NCI-H1048 (cell line): Measurements from ENCODE around the gene DCP1B.

ENCODE experiments used
- DNase-seq: peaks from one replicate; lab custom pipeline; 2025; lab: John Stamatoyannopoulos, UW

The DCP1B gene

GRCh38 chr12:2004113-2004929 is at the start of gene DCP1B:
DCP1B (minus strand) TSS chr12:2004457; CDS start chr12:2004431, 26 bp downstream.
- peak; percentile 90 for DNase-seq

GRCh38 chr12:2053691-2054090 is 49.4 kb upstream of the DCP1B start:
- no peak for DNase-seq

GRCh38 chr12:2052826-2053678 is 48.8 kb upstream of the DCP1B start, which contains the start of gene CACNA1C:
CACNA1C (plus strand) TSS chr12:2052987; CDS start chr12:2053563, 576 bp downstream.
- DNase-seq, result no peak

GRCh38 chr12:2051700-2052621 is 47.7 kb upstream of the DCP1B start:
- no peak for DNase-seq

- no peak for DNase-seq
Measured at GRCh38 chr12:2049604-2050540, 45.6 kb upstream of the DCP1B start.

GRCh38 chr12:2047752-2048151 is 43.5 kb upstream of the DCP1B start:
- no peak for DNase-seq

GRCh38 chr12:2046957-2047356 is 42.7 kb upstream of the DCP1B start:
- no peak for DNase-seq

GRCh38 chr12:2044165-2044564 is 39.9 kb upstream of the DCP1B start:
- DNase-seq, result no peak

GRCh38 chr12:2043054-2043453 is 38.8 kb upstream of the DCP1B start:
- no peak for DNase-seq

GRCh38 chr12:2039034-2039433 is 34.8 kb upstream of the DCP1B start:
- no peak for DNase-seq

GRCh38 chr12:2035431-2036055 is 31.3 kb upstream of the DCP1B start:
- no peak for DNase-seq

GRCh38 chr12:2034633-2035430 is 30.6 kb upstream of the DCP1B start:
- peak; percentile 86 for DNase-seq

- DNase-seq, result no peak
Measured at GRCh38 chr12:2032506-2032905, 28.2 kb upstream of the DCP1B start.

- DNase-seq, result no peak
Measured at GRCh38 chr12:2029851-2030250, 25.6 kb upstream of the DCP1B start.

GRCh38 chr12:2027351-2027750 is 23.1 kb upstream of the DCP1B start:
- no peak for DNase-seq

- no peak for DNase-seq
Measured at GRCh38 chr12:2023365-2023764, 19.1 kb upstream of the DCP1B start.

GRCh38 chr12:2020511-2020910 is 16.3 kb upstream of the DCP1B start:
- no peak for DNase-seq

GRCh38 chr12:2019126-2019525 is 14.9 kb upstream of the DCP1B start:
- DNase-seq, result no peak

- no peak for DNase-seq
Measured at GRCh38 chr12:2018391-2018790, 14.1 kb upstream of the DCP1B start.
